ENCODE results near the gene IRX3.

Gene IRX3

GRCh38 chr16:54286366-54287130 is at the start of gene IRX3:
Gene IRX3, minus strand, starts transcription at chr16:54286787. Its CDS starts 737 bp downstream, at chr16:54286050.
- FAIRE-seq = no peak

DNA sequence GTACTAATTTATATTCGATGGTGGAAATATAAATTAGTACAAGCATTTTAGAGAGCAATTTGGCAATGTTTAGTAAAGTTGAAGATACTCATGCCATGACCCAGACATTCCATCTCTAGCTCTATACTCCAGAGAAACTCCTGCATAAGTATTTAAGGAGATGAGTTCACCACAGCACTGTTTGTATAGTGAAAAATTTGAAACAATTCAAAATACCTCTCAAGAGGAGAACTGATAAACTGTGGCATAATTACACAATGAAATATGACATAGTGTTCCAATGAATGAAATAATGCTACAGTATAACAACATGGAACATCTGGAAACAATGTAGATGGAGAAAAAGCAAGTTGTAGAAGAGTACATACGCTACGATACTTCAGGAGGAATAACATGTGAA is 48.6 kb upstream of the IRX3 start:
- FAIRE-seq = no peak

GRCh38 chr16:54334208-54334607 is 47.6 kb upstream of the IRX3 start:
- no peak for FAIRE-seq

- no peak for FAIRE-seq
Observed at GRCh38 chr16:54331241-54332002, 44.8 kb upstream of the IRX3 start.

GRCh38 chr16:54327609-54328008 is 41.0 kb upstream of the IRX3 start:
- no peak for FAIRE-seq

- no peak for FAIRE-seq
Observed at GRCh38 chr16:54326266-54326662, 39.7 kb upstream of the IRX3 start.

DNA sequence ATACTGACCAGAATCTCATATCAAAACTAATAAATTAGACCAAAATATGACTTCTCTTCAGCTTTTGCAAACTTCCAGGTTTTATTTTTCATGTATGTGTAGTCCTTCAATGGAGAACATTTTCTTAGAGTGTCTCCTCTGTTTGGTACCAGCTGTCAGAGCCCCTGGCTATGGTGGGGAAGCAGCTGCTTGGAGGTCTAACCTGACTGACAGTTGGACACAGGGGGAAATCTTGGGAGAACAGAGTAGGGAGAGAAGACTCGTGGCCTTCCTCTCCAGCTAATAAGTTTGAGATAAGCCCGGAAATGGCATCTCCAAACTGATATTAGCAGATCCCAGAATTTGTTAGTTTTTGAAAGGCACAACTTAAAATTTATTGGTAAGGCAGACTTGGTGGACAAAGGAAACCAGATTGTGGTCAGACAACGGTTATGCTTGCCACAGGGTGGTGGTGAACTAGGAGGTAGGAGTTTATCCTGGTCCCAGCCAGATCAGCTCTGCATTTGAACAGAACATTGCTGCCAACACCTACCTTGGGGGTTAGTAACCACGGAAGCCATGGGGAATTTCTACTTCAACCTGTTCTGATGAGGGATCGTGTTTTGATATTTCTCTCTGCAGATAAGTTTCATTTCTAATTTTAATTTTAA is 39.2 kb upstream of the IRX3 start:
- no peak for FAIRE-seq

DNA sequence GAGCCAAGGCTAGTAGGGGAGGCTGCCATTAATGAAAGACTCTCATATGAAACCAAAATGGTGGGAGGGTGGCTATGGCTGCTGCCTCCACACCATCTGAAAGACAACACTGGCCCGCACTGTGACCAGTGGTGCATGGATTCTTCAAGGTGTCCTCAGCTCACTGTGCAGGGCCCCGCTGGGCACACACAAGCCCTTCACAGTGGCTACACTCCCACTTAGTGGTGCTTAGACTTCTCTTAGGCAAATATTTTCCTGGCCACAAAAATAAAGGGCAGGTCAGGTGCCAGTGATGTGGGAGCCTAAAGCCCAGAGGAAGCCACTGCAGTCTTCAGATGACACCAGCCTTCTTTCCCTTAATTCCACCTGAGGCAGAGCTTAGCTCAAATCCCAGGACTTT is 38.1 kb upstream of the IRX3 start:
- FAIRE-seq = no peak

- FAIRE-seq = no peak
Observed at GRCh38 chr16:54320697-54321340, 34.2 kb upstream of the IRX3 start.

GRCh38 chr16:54318941-54319340 is 32.4 kb upstream of the IRX3 start:
- no peak for FAIRE-seq

DNA sequence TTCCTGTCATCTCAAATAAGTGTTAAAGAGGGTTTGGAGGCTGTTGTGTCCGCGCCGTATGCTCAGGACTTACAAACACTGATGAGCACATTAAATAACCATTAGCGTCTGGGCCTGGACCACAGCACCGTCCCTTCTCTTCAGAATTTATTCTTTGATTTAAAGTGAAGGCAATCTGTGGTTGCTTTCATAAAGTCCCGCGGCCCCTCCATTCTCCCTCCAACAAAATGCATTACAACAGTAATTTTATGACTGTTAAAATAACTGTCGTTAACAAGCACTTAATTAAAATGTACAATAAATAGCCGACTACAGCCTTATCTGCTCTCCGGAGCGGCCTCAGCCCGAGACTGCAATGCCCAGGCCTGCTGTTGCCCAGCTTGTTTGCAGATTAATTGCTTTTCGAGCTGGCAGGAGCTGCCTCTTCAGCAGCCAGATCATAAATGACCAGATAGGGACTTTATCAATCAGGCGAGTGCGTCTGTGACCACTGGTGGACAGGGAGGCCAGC is 30.6 kb upstream of the IRX3 start:
- no peak for FAIRE-seq

DNA sequence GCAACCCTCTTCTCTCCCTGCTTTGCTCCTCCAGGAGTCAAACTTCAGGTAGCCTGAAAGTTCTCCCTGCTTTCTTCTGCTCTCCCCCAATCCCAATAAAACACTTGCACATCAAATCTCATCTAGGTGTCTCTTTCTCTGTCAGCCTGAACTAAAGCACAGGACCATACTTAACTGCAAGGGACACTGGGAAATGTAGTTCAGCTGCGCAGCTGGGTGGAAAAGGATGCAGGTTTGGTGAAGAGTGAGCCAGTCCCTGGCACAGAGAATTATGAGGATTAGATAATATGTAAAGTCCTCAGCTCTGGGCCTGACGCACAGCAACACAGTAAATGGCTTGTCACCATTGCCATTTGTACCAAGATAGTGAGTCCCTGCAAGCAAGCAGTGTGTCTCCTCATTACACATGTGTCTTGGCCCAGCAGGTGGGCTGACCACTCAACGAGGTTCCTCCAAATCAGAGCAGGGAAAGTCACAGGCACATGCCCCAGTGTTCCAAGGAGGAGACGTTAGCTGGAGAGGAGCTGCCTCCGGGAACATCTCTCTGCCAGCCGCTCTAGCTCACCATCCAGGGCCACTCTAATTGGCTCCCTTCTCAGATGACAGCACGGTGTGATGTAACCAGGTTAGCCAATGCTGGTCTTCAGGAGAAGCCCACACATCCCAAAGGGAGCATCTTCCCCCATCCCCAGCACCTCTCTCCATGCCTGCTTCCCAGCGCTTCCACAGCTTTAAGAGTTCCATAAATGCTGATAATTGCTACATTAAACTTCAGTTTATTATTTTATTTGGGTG is 29.7 kb upstream of the IRX3 start:
- FAIRE-seq = no peak

GRCh38 chr16:54313789-54314188 is 27.2 kb upstream of the IRX3 start:
- FAIRE-seq = no peak

- FAIRE-seq = no peak
Observed at GRCh38 chr16:54312502-54312991, 26.0 kb upstream of the IRX3 start.

GRCh38 chr16:54309341-54309740 is 22.8 kb upstream of the IRX3 start:
- no peak for FAIRE-seq

- FAIRE-seq = no peak
Observed at GRCh38 chr16:54305080-54305479, 18.5 kb upstream of the IRX3 start.

GRCh38 chr16:54303613-54304012 is 17.0 kb upstream of the IRX3 start:
- FAIRE-seq = no peak

DNA sequence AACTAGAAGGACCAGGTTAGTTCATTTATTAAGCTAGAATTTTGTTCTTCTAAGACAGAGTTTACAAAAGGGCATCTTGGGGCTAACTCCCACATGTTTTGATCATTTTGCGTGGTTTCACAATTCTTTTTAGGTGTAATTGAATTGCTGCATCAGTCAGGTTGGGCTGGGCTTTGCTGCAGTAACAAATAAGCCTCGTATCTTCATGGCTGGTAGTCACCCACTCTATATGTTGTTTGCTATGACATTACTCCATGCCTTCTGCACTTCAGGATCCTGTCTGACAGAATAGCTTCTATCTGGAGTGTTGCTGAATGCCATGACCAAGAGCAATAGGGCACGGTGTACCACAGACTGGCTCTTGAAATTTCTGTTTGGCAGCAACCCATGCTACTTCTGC is 10.6 kb upstream of the IRX3 start:
- FAIRE-seq = no peak

DNA sequence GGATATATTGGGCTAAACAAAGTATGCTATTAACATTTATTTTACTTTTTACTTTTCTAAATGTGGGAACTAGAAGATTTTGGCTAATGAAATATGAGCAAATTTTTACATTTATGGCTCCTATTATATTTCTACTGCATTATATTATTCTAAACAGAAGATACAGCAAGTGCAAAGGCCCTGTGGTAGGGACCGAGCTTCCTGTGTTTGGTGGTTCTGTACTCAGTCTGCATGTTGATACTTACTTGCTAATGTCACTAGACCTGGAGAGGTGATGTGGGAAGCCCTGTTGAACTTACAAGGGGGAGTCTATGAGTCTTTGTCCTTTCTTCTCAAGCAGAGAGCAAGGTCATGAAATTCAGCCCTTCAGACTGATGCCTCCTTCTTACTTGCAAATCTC is 10.0 kb upstream of the IRX3 start:
- FAIRE-seq = no peak

DNA sequence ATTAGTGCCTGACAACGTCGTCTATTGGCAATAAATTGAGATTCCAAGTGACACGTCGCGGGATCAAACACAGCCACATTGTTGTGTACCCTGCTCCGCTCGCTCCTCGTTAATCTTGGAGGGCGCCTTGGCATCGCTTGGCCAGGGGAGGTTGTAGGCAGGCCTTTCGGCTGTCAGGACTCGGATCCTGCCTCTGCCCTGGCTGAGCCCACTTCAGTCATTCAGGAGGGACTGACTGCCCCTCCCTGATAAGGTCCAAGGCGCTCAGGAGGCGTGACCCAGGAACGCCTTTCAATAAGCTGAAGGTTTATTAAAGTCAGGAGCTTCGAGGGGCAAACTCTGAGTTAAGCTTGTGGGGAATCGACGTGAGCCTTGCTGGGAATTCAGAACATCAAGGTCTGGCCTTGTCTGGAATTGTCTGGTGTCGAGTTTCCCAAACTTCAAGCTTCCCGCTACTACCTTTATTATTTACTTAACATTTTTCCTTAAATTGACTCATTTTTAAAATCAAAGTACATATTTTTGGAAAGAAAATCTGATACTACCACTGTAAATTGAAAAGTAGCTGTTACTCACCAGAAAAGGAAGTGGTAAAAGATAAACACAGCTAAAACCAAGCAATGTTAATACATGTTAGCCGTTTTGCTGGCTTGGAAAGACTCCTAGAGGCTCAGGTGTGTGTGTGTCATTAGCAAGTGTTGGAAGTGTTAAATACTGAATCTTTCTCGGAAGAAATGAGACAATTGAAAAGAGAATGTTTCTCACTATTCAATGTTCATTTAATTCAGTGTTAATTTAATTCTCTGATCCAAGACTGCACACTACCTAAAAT is 5.3 kb upstream of the IRX3 start:
- no peak for FAIRE-seq

All from islet of Langerhans (tissue), 1 donor.